Heart left ventricle (tissue), 16 donors: ENCODE measurements around the gene MYOCOS. TPM values are rescaled to one million over a fixed set of nuclear protein-coding genes. Genes with fewer than 3 reads are reported as not detected.
A peak's percentile ranks its signal among the peaks of the same experiment; 100 is the strongest.

Experiments
- ATAC-seq, 4 donors: fragments of 200-7000 bp; cut with Tn5 transposase; one replicate each; pipeline ENCODE4 v1.9.1; 2020 to 2022; ENCODE audit warnings: moderate library complexity in 4 of 4, mild to moderate bottlenecking in 3 of 4, moderate number of reproducible peaks in 1 of 4
- DNase-seq, 5 donors: peaks; one replicate each; pipeline ENCODE4 v3.0.0-alpha.2; 2020
- H3K27ac ChIP-seq, 12 donors: fragments of 200-600 bp; sonication (generic) in 4 of 12; one replicate each; pipeline versions ENCODE4 v1.5.0 to v1.8.0; 2016 to 2022; ENCODE audit warnings: mild to moderate bottlenecking in 2 of 12
- H3K27me3 ChIP-seq, 9 donors: fragments of 200-600 bp; sonication (generic) in 2 of 9; one replicate each; pipeline versions ENCODE4 v1.5.1 to v1.8.0; 2016 to 2022; ENCODE audit warnings: mild to moderate bottlenecking in 3 of 9
- H3K36me3 ChIP-seq, 9 donors: fragments of 200-600 bp; sonication (generic) in 2 of 9; one replicate each; pipeline versions ENCODE4 v1.5.0 to v1.8.0; 2018 to 2022; ENCODE audit warnings: mild to moderate bottlenecking in 2 of 9
- H3K4me1 ChIP-seq, 12 donors: fragments of 200-600 bp; sonication (generic) in 4 of 12; one replicate each; pipeline versions ENCODE4 v1.5.0 to v1.8.0; 2016 to 2022; ENCODE audit warnings: mild to moderate bottlenecking in 3 of 12
- H3K4me3 ChIP-seq, 12 donors: fragments of 200-600 bp; sonication (generic) in 4 of 12; one replicate each; pipeline versions ENCODE4 v1.5.0 to v1.8.0; 2017 to 2022; ENCODE audit warnings: mild to moderate bottlenecking in 9 of 12, moderate library complexity in 4 of 12
- H3K9me3 ChIP-seq, 12 donors: fragments of 200-600 bp; sonication (generic) in 4 of 12; one replicate each; pipeline versions ENCODE4 v1.5.0 to v1.8.0; 2016 to 2022; ENCODE audit warnings: mild to moderate bottlenecking in 1 of 12
- CTCF ChIP-seq, 12 donors: fragments of 200-600 bp; sonication (generic) in 4 of 12; IDR thresholded peaks; one replicate each; pipeline versions ENCODE4 v1.5.0 to v1.8.0; 2018 to 2022; ENCODE audit warnings: antibody characterized with exemption in 12 of 12, mild to moderate bottlenecking in 5 of 12
- POLR2A ChIP-seq, 2 donors: fragments of 450-650 bp; IDR thresholded peaks; one replicate each; pipeline ENCODE4 v1.6.1; 2017; ENCODE audit warnings: antibody characterized with exemption in 2 of 2, mild to moderate bottlenecking in 2 of 2, moderate library complexity in 2 of 2
- WGBS, 4 donors: extraction: QIAGEN DNeasy Blood & Tissue Kit in 2 of 4; methylation state at CpG; one replicate each; pipeline versions ENCODE4 v1.1.5 to v1.1.7; 2013 to 2018; 5-methylcytosine and 5-hydroxymethylcytosine counted together
- intact Hi-C, 10 donors: fragments of 100-400 bp; cut with DNase I; formaldehyde crosslinking; loops; one replicate each; pipeline versions ENCODE4 v1.11.1 to v1.14.2; 2022
- polyA plus RNA-seq, 2 donors: library from polyadenylated mRNA; stranded (reverse); fragments of 200-250 nt; gene quantifications; one replicate each; pipeline ENCODE4 v1.2.3, GENCODE V29; 2013
- total RNA-seq, 9 donors: library from RNA; depleted of rRNA in 2 of 9; stranded (reverse); fragments of >200 nt in 2 of 9; fragmentation: NEBNext Ultra II Directional in 3 of 9; extraction: Animal tissue kit (Norgen Biotek cat#: 25700) in 3 of 9; gene quantifications; one replicate each; pipeline versions ENCODE4 v1.1.0 to v1.2.4, GENCODE V29; 2016 to 2023
- donor health status: ischemic (EF 13 %, LVEDD 7.1; RV severe dilation, severe dysfunction).
- donor health status: healthy with polysubstance abuse.
- donor health status: DM: no; HTN: yes; CAD: no.
- donor health status: DM: no; HTN: no; CAD: no.
- donor health status: ischemic (EF 25% LVEDD 6.9; RV normal size, moderate dysfunction).
- donor health status: ischemic (EF 25% LVEDD 5.7; RV mildly dilated, moderate dysfunction).
- donor health status: healthy.
- donor health status: DM: yes; HTN: yes; CAD: no.
- donor health status: ischemic (EF 35%, LVEDD 5.7; RV mildly dilated, moderate dysfunction).
- donor health status: nonischemic (EF 11% LVEDD 7.7; RV severe dilation, severe dysfunction).
- donor health status: DM: yes; HTN: yes; CAD: no.
- donor health status: PGD.
- donor health status: ischemic (EF 29% LVEDD 5.4; RV normal size, mild dysfunction).
- donor health status: nonischemic (EF 23%, LVEDD 6.1; RV moderate dilation, normal function).

Gene MYOCOS
- total and polyA plus RNA-seq, 11 donors, result not detected

GRCh38 chr1:171590022-171590421 lies 32.0 kb upstream of the MYOCOS start:
- intact Hi-C loops, result no loop called here
- WGBS, 4 donors, result 64 to 89% (median 82%) methylated on average over 1 of the region's 1 CpG
- no peak overlapping the region for H3K27ac ChIP-seq
- ATAC-seq (no peak), DNase-seq (no peak)
- H3K4me3 ChIP-seq, result no peak overlapping the region
- H3K27me3 ChIP-seq, result no peaks in the 10 kb centered on the region
- TF ChIP-seq CTCF (IDR thresholded peaks at IDR 0.05) (no peak), POLR2A (IDR thresholded peaks at IDR 0.05) (no peak)
- no peaks in the 10 kb centered on the region for H3K4me1 ChIP-seq
- H3K9me3 ChIP-seq, result no peaks in the 10 kb centered on the region
- peaks cover 0 to 99% (median 94%) of the 10 kb centered on the region in 9 donors for H3K36me3 ChIP-seq

- DNase-seq (no peak), ATAC-seq (peak in 3 of 4 donors; percentile 52 to 60 (median 59))
- Histone ChIP-seq H3K9me3 (no peaks in the 10 kb centered on the region), H3K4me1 (peaks cover 0 to 6% (median 0%) of the 10 kb centered on the region in 12 donors), H3K36me3 (peaks cover 0 to 58% (median 41%) of the 10 kb centered on the region in 9 donors), H3K27ac (no peak overlapping the region), H3K4me3 (no peak overlapping the region), H3K27me3 (no peaks in the 10 kb centered on the region)
- TF ChIP-seq POLR2A (IDR thresholded peaks at IDR 0.05), result no peak
- TF ChIP-seq CTCF (IDR thresholded peaks at IDR 0.05), result no peak
- 63 to 73% (median 64%) methylated on average over 1 of the region's 1 CpG for WGBS, 4 donors
- intact Hi-C loops, result no loop called here
These were observed 26.7 kb upstream of the MYOCOS start for GRCh38 chr1:171595324-171595723.

DNA sequence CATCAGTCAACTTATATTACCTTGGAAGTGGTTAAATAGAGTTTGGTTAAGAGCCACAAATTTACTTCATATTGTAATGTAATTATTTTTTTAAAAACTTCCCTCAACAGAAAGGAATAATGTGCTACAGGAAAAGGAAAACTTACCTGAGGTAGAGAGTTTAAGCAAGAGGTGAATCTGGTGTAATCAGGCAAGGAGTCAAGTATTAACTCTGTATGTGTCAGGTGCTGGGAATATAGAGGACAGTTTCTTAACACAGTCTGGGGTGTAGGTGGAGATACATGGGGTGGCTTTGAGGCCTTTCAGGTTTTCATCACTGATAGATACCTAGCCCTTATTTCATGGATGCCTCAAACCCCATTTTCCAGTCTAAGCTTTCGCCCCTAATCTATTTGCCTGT lies 25.9 kb upstream of the MYOCOS start:
- TF ChIP-seq CTCF (IDR thresholded peaks at IDR 0.05) (no peak), POLR2A (IDR thresholded peaks at IDR 0.05) (no peak)
- Histone ChIP-seq H3K27ac (no peak overlapping the region), H3K4me3 (no peak overlapping the region), H3K27me3 (no peaks in the 10 kb centered on the region), H3K4me1 (peaks cover 0 to 6% (median 0%) of the 10 kb centered on the region in 12 donors), H3K9me3 (no peaks in the 10 kb centered on the region), H3K36me3 (peaks cover 0 to 50% (median 34%) of the 10 kb centered on the region in 9 donors)
- 92 to 98% (median 97%) methylated on average over 1 of the region's 1 CpG for WGBS, 4 donors
- intact Hi-C loops, result no loop called here
- ATAC-seq (no peak), DNase-seq (no peak)

- intact Hi-C loops, result no loop called here
- 98 to 100% (median 98%) methylated on average over 2 of the region's 2 CpGs for WGBS, 4 donors
- Histone ChIP-seq H3K27ac (no peak overlapping the region), H3K4me1 (peaks cover 0 to 6% (median 0%) of the 10 kb centered on the region in 12 donors), H3K27me3 (no peaks in the 10 kb centered on the region), H3K36me3 (peaks cover 0 to 44% (median 28%) of the 10 kb centered on the region in 9 donors), H3K9me3 (no peaks in the 10 kb centered on the region), H3K4me3 (no peak overlapping the region)
- DNase-seq (no peak), ATAC-seq (no peak)
- no peak for TF ChIP-seq POLR2A (IDR thresholded peaks at IDR 0.05)
- TF ChIP-seq CTCF (IDR thresholded peaks at IDR 0.05), result no peak
These were observed 25.3 kb upstream of the MYOCOS start for GRCh38 chr1:171596705-171597104.
